ENCODE results near the gene KAT7. TPM values are rescaled to one million over a fixed set of nuclear protein-coding genes. Genes with fewer than 3 reads are reported as not detected.

KAT7 gene
- total and polyA plus RNA-seq, 10 of the 15 experiments (the other 5 are each of a cell fraction or from before 2014, with no cell fraction given) = 6.6 to 45.8 (median 26.3) TPM

DNA sequence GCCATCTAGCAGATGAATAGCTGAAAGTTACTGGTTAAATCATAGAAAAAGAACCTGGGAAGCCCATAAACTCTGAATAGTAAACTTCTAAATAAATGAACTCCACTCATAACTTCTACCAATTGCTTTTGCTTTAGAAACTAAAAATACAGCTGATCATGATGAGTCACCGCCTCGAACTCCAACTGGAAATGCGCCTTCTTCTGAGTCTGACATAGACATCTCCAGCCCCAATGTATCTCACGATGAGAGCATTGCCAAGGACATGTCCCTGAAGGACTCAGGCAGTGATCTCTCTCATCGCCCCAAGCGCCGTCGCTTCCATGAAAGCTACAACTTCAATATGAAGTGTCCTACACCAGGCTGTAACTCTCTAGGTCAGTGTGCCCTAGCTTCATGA lies 9.7 kb downstream of the KAT7 start:
- ChIA-PET POLR2A (no interaction called here), SMC1A (ENCODE audit: uncharacterized antibody, unreplicated experiment) (interaction anchor here (1.0 kb wide), 2 partner anchors 34 to 46 kb away, joined by 3 read pairs; no protein-coding TSS in a partner anchor), RAD21 (ENCODE audit: unreplicated experiment) (no interaction called here), CTCF (interaction anchor here (0.9 to 2.6 kb wide), 5 partner anchors 42 to 391 kb away, joined by 3 to 9 read pairs (median 3); partner anchors contain the start of gene SLC35B1)
- Histone ChIP-seq H3K27me3 (replicated peaks in 1 of 2; ENCODE audit: control insufficient read depth in 2 of 2, insufficient read depth in 2 of 2, low read length in 1 of 2) (no peaks in the 10 kb centered on the region), H4K20me1 (ENCODE audit: control insufficient read depth, insufficient read depth) (0 out of 2 replicates have a peak, but pooled peaks cover 3% of the 10 kb centered on the region), H3K9ac (ENCODE audit: control insufficient read depth, insufficient read depth, low read length) (no peak overlapping the region), H3K79me2 (ENCODE audit: control insufficient read depth, insufficient read depth, low read length) (peaks cover 7% of the 10 kb centered on the region), H3K4me1 (ENCODE audit: control insufficient read depth, insufficient read depth, low read length) (no peaks in the 10 kb centered on the region; the same call in 1 of the 2 replicates), H3K4me2 (ENCODE audit: control insufficient read depth, insufficient read depth) (no peak overlapping the region), H3K9me3 (replicated peaks; ENCODE audit: control insufficient read depth, insufficient read depth, low read length) (no peaks in the 10 kb centered on the region), H3K36me3 (ENCODE audit: control insufficient read depth in 2 of 2, insufficient read depth in 2 of 2, low read length in 1 of 2) (peaks cover 11 to 43% of the 10 kb centered on the region in 2 experiments), H3K4me3 (no peak overlapping the region), H3K27ac (ENCODE audit: control insufficient read depth, insufficient read depth) (no peak overlapping the region), H2AFZ (ENCODE audit: control insufficient read depth, low read depth, low read length) (no peak overlapping the region)
- intact Hi-C loops (cut with micrococcal nuclease; ENCODE audit: unreplicated experiment) (no loop called here), in situ Hi-C loops (cut with MboI) (no loop called here)
- ATAC-seq (no peak), DNase-seq (ENCODE audit: low read depth, low spot score) (no peak), FAIRE-seq (no peak)
- TF ChIP-seq, protein P1, sequence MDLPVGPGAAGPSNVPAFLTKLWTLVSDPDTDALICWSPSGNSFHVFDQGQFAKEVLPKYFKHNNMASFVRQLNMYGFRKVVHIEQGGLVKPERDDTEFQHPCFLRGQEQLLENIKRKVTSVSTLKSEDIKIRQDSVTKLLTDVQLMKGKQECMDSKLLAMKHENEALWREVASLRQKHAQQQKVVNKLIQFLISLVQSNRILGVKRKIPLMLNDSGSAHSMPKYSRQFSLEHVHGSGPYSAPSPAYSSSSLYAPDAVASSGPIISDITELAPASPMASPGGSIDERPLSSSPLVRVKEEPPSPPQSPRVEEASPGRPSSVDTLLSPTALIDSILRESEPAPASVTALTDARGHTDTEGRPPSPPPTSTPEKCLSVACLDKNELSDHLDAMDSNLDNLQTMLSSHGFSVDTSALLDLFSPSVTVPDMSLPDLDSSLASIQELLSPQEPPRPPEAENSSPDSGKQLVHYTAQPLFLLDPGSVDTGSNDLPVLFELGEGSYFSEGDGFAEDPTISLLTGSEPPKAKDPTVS (IDR thresholded peaks at IDR 0.05; ENCODE audit: low read depth, low read length) = no peak
- TF ChIP-seq JUND (IDR thresholded peaks at IDR 0.05; ENCODE audit: low read depth, low read length) = no peak
- no peak for TF ChIP-seq ZNF217 (IDR thresholded peaks at IDR 0.05)
- TF ChIP-seq PAX8 (IDR thresholded peaks at IDR 0.05) = no peak
- BruUV-seq (replicated peaks) = no TSS peak
- WGBS (ENCODE audit: insufficient coverage, insufficient replicate concordance, low lambda C conversion rate, missing lambda C conversion rate) = 92% methylated on average over 8 of the region's 8 CpGs

DNA sequence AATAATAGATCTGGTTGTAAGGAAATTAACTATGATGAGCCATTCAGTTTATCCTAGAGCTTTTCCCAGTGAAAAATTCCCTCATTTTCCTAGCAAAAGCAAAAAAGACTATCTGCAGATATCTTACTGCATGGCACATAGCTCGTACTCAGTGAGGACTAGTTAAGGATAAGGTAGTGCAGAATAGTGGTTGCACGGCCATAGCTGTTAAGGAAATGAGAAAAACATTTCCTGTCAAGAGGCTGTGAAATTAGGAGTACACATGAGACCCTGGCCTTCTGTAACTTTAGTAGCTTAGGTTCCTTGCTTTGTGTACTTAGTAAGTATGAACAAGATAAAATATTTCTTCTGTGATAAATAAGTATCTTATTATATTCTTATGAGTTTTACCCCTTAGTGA lies 10.3 kb downstream of the KAT7 start:
- Histone ChIP-seq H3K4me2 (ENCODE audit: control insufficient read depth, insufficient read depth) (no peak overlapping the region), H3K9ac (ENCODE audit: control insufficient read depth, insufficient read depth, low read length) (no peak overlapping the region), H4K20me1 (ENCODE audit: control insufficient read depth, insufficient read depth) (0 out of 2 replicates have a peak, but pooled peaks cover 3% of the 10 kb centered on the region), H3K27ac (ENCODE audit: control insufficient read depth, insufficient read depth) (no peak overlapping the region), H3K36me3 (ENCODE audit: control insufficient read depth in 2 of 2, insufficient read depth in 2 of 2, low read length in 1 of 2) (peaks cover 11 to 41% of the 10 kb centered on the region in 2 experiments), H2AFZ (ENCODE audit: control insufficient read depth, low read depth, low read length) (no peak overlapping the region), H3K79me2 (ENCODE audit: control insufficient read depth, insufficient read depth, low read length) (peaks cover 5% of the 10 kb centered on the region), H3K9me3 (replicated peaks; ENCODE audit: control insufficient read depth, insufficient read depth, low read length) (no peaks in the 10 kb centered on the region), H3K27me3 (replicated peaks in 1 of 2; ENCODE audit: control insufficient read depth in 2 of 2, insufficient read depth in 2 of 2, low read length in 1 of 2) (no peaks in the 10 kb centered on the region), H3K4me1 (ENCODE audit: control insufficient read depth, insufficient read depth, low read length) (no peaks in the 10 kb centered on the region; the same call in 1 of the 2 replicates), H3K4me3 (no peak overlapping the region)
- ATAC-seq = no peak
- no peak for DNase-seq (ENCODE audit: low read depth, low spot score)
- in situ Hi-C loops (cut with MboI) (no loop called here), intact Hi-C loops (cut with micrococcal nuclease; ENCODE audit: unreplicated experiment) (no loop called here)
- ChIA-PET POLR2A (no interaction called here), RAD21 (ENCODE audit: unreplicated experiment) (no interaction called here), CTCF (interaction anchor here (0.9 to 2.6 kb wide), 5 partner anchors 42 to 391 kb away, joined by 3 to 9 read pairs (median 3); partner anchors contain the start of gene SLC35B1), SMC1A (ENCODE audit: uncharacterized antibody, unreplicated experiment) (interaction anchor here (1.0 kb wide), 1 partner anchor 47 kb away, joined by 3 read pairs; no protein-coding TSS in a partner anchor)
- WGBS (ENCODE audit: insufficient coverage, insufficient replicate concordance, low lambda C conversion rate, missing lambda C conversion rate) = 67% methylated on average over 2 of the region's 2 CpGs
- no TSS peak for BruUV-seq (replicated peaks)
- FAIRE-seq = no peak
- no peak for TF ChIP-seq ZSCAN29 (IDR thresholded peaks at IDR 0.05)
- no peak for TF ChIP-seq MYC (IDR thresholded peaks at IDR 0.05; ENCODE audit: insufficient read depth, insufficient read length, insufficient replicate concordance, low read length, severe bottlenecking)
- TF ChIP-seq PAX8 (IDR thresholded peaks at IDR 0.05) = no peak
- no peak for TF ChIP-seq LARP7 (IDR thresholded peaks at IDR 0.05)
- TF ChIP-seq, protein P2, sequence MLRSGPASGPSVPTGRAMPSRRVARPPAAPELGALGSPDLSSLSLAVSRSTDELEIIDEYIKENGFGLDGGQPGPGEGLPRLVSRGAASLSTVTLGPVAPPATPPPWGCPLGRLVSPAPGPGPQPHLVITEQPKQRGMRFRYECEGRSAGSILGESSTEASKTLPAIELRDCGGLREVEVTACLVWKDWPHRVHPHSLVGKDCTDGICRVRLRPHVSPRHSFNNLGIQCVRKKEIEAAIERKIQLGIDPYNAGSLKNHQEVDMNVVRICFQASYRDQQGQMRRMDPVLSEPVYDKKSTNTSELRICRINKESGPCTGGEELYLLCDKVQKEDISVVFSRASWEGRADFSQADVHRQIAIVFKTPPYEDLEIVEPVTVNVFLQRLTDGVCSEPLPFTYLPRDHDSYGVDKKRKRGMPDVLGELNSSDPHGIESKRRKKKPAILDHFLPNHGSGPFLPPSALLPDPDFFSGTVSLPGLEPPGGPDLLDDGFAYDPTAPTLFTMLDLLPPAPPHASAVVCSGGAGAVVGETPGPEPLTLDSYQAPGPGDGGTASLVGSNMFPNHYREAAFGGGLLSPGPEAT (IDR thresholded peaks at IDR 0.05; ENCODE audit: low read depth) = no peak
- no peak for TF ChIP-seq CHD4 (IDR thresholded peaks at IDR 0.05)
- no peak for TF ChIP-seq RBBP5 (conservative IDR thresholded peaks at IDR 0.05)
- TF ChIP-seq CHD2 (IDR thresholded peaks at IDR 0.05; ENCODE audit: borderline replicate concordance, low read depth, low read length) = no peak

Data from GM12878 (cell line).